ENCODE data around the gene PLCG2. TPM values are rescaled to one million over a fixed set of nuclear protein-coding genes. Genes with fewer than 3 reads are reported as not detected.
A peak's percentile ranks its signal among the peaks of the same experiment; 100 is the strongest.

Gene PLCG2
- total RNA-seq, 4 donors from 2014 or later = 5.3 to 15.8 (median 9.5) TPM

- Histone ChIP-seq H3K4me1 (no peaks in the 10 kb centered on the region), H3K9me3 (no peaks in the 10 kb centered on the region), H3K36me3 (no peaks in the 10 kb centered on the region), H3K4me3 (no peak overlapping the region), H3K27me3 (no peaks in the 10 kb centered on the region), H3K27ac (peak overlapping the region in 2 of 4 donors; percentile 29 to 44)
- TF ChIP-seq CTCF (IDR thresholded peaks at IDR 0.05) (no peak), POLR2A (IDR thresholded peaks at IDR 0.05) (no peak)
- no peak for DNase-seq
- 80% methylated on average over 1 of the region's 5 CpGs; no CpG with 5 or more reads in 1 of the 2 donors for WGBS, 2 donors
- intact Hi-C loops (cut with DNase I) = no loop called here
These were observed 36.3 kb downstream of the PLCG2 start for GRCh38 chr16:81815429-81815766.

- Histone ChIP-seq H3K27me3 (no peaks in the 10 kb centered on the region), H3K4me3 (no peak overlapping the region), H3K36me3 (no peaks in the 10 kb centered on the region), H3K9me3 (no peaks in the 10 kb centered on the region), H3K4me1 (no peaks in the 10 kb centered on the region), H3K27ac (no peak overlapping the region)
- WGBS, 2 donors = 82 to 92% methylated on average over 1 to 2 of the region's 2 CpGs
- no peak for TF ChIP-seq CTCF (IDR thresholded peaks at IDR 0.05)
- TF ChIP-seq POLR2A (IDR thresholded peaks at IDR 0.05) = no peak
- no peak for DNase-seq
- intact Hi-C loops (cut with DNase I) = no loop called here
These were observed 37.3 kb downstream of the PLCG2 start for GRCh38 chr16:81816351-81816750.

- Histone ChIP-seq H3K4me1 (no peaks in the 10 kb centered on the region), H3K36me3 (no peaks in the 10 kb centered on the region), H3K4me3 (no peak overlapping the region), H3K27ac (peak overlapping the region in 1 of 4 donors; percentile 34), H3K9me3 (no peaks in the 10 kb centered on the region), H3K27me3 (no peaks in the 10 kb centered on the region)
- intact Hi-C loops (cut with DNase I) = no loop called here
- no peak for DNase-seq
- TF ChIP-seq POLR2A (IDR thresholded peaks at IDR 0.05) = no peak
- TF ChIP-seq CTCF (IDR thresholded peaks at IDR 0.05) = no peak
- 81 to 93% methylated on average over 8 of the region's 8 CpGs for WGBS, 2 donors
These were observed 37.7 kb downstream of the PLCG2 start for GRCh38 chr16:81816793-81817210.

- H3K36me3 ChIP-seq = no peaks in the 10 kb centered on the region
- DNase-seq = no peak
- 79 to 89% methylated on average over 8 of the region's 8 CpGs for WGBS, 2 donors
- peak overlapping the region in 1 of 4 donors; percentile 34 for H3K27ac ChIP-seq
- no peak overlapping the region for H3K4me3 ChIP-seq
- peaks cover 0 to 3% (median 0%) of the 10 kb centered on the region in 3 donors for H3K4me1 ChIP-seq
- TF ChIP-seq POLR2A (IDR thresholded peaks at IDR 0.05) (no peak), CTCF (IDR thresholded peaks at IDR 0.05) (no peak)
- H3K9me3 ChIP-seq = no peaks in the 10 kb centered on the region
- H3K27me3 ChIP-seq = no peaks in the 10 kb centered on the region
- intact Hi-C loops (cut with DNase I) = no loop called here
These were observed 38.2 kb downstream of the PLCG2 start for GRCh38 chr16:81817296-81817695.

- Histone ChIP-seq H3K4me1 (peaks cover 0 to 9% (median 0%) of the 10 kb centered on the region in 3 donors), H3K4me3 (no peak overlapping the region), H3K27ac (peak overlapping the region in 2 of 4 donors; percentile 36 to 58), H3K9me3 (no peaks in the 10 kb centered on the region), H3K27me3 (no peaks in the 10 kb centered on the region), H3K36me3 (no peaks in the 10 kb centered on the region)
- WGBS, 2 donors = 51 to 64% methylated on average over 9 to 12 of the region's 12 CpGs
- intact Hi-C loops (cut with DNase I) = no loop called here
- DNase-seq = no peak
- TF ChIP-seq CTCF (IDR thresholded peaks at IDR 0.05) = no peak
- peak in 1 of 4 donors; percentile 7 for TF ChIP-seq POLR2A (IDR thresholded peaks at IDR 0.05)
These were observed 38.9 kb downstream of the PLCG2 start for GRCh38 chr16:81817789-81818567.
